Transverse colon (tissue), 4 donors: ENCODE results near the gene GALNT9. TPM values are rescaled to one million over a fixed set of nuclear protein-coding genes. Genes with fewer than 3 reads are reported as not detected.

Experiments
- DNase-seq: peaks from one replicate; pipeline ENCODE4 v3.0.0-alpha.2; 2019
- H3K27ac ChIP-seq, 4 donors: fragments of 200-600 bp; sonication (generic); 2 replicates each; pipeline ENCODE4 v1.5.1; 2016 to 2018; ENCODE audit warnings: inconsistent platforms in 4 of 4
- H3K27me3 ChIP-seq: fragments of 200-600 bp; sonication (generic); 2 replicates; pipeline ENCODE4 v1.5.1; 2017; ENCODE audit warnings: inconsistent platforms
- H3K36me3 ChIP-seq, 4 donors: fragments of 200-600 bp; sonication (generic); 2 replicates each; pipeline ENCODE4 v1.5.1; 2017 to 2019; ENCODE audit warnings: inconsistent platforms in 4 of 4
- H3K4me1 ChIP-seq, 4 donors: fragments of 200-600 bp; sonication (generic); 2 replicates each; pipeline ENCODE4 v1.5.1; 2017 to 2020; ENCODE audit warnings: inconsistent platforms in 4 of 4
- H3K4me3 ChIP-seq, 4 donors: fragments of 200-600 bp; sonication (generic); 1 replicate in 1 of 4; 2 replicates in 3 of 4; pipeline versions ENCODE4 v1.5.1 to v1.6.1; 2017 to 2019; ENCODE audit warnings: inconsistent platforms in 4 of 4
- H3K9me3 ChIP-seq, 2 donors: fragments of 200-600 bp; sonication (generic); 2 replicates each; pipeline ENCODE4 v1.5.1; 2017 to 2019; ENCODE audit warnings: inconsistent platforms in 2 of 2
- EP300 ChIP-seq: sonication (generic); formaldehyde crosslinking; IDR thresholded peaks from one replicate; pipeline ENCODE4 v1.6.1; 2017; ENCODE audit warnings: antibody characterized with exemption, low read depth
- POLR2A ChIP-seq: fragments of 450-650 bp; IDR thresholded peaks from one replicate; pipeline ENCODE4 v1.6.1; 2016; ENCODE audit warnings: antibody characterized with exemption, mild to moderate bottlenecking, moderate library complexity
- POLR2AphosphoS5 ChIP-seq, 3 donors: sonication (generic); formaldehyde crosslinking; IDR thresholded peaks; one replicate each; pipeline ENCODE4 v1.6.1; 2016; ENCODE audit warnings: antibody characterized with exemption in 3 of 3
- whole genome bisulfite sequencing, 2 donors: methylation state at CpG; one replicate each; pipeline ENCODE4 v1.1.5; 2018; ENCODE audit warnings: low coverage in 1 of 2; 5-methylcytosine and 5-hydroxymethylcytosine counted together
- in situ Hi-C, 4 donors: fragments of 200-750 bp; cut with MboI; loops; one replicate each; pipeline versions ENCODE4 v1.15.0 to v1.15.1; 2017; ENCODE audit warnings: low sequenced_read_pairs in 3 of 4, low pct_ligation_motif_present in 1 of 4, low pct_unique_long_range_greater_than_20kb in 1 of 4
- intact Hi-C: fragments of 100-400 bp; cut with DNase I; formaldehyde crosslinking; loops from one replicate; pipeline ENCODE4 v1.15.1; 2023; ENCODE audit warnings: low total_unique reads
- total RNA-seq, 4 donors: library from RNA; depleted of rRNA; stranded (reverse); fragments of >200 nt; gene quantifications; one replicate each; pipeline ENCODE4 v1.1.0, GENCODE V29; 2016
- TF ChIP-seq, protein P1 (sequence below), 5 experiments: fragments of 200-600 bp in 3 of 5; fragments of 450-650 bp in 2 of 5; sonication (generic) in 3 of 5; IDR thresholded peaks; 1 replicate in 2 of 5; 2 replicates in 3 of 5; pipeline ENCODE4 v1.5.1; 2016 to 2017; ENCODE audit warnings: antibody characterized with exemption in 5 of 5, inconsistent platforms in 3 of 5, mild to moderate bottlenecking in 2 of 5, moderate library complexity in 1 of 5

Gene GALNT9
- total RNA-seq, 4 donors from 2014 or later, result 0.82 to 4.5 TPM; not detected in 2

DNA sequence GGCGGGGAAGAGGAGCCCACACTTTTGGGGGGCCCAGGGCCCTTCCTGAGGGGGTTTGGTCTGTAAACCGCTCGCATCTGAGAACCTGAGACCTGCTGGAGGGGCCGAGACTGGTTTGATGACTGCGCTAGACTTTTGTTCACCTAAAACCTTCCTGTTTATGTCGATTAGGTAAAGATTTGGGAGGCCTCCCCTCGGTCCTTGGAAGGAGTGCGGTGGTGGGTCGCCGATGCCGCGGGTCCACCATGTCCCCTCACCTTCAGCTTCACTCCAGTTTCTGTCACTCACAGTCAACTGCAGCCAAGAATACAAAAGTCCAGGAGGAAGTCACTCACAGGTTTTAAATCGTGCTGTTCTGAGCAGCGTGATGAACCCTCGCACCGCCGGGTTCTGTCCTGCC lies 10.5 kb upstream of the GALNT9 start:
- H3K27me3 ChIP-seq, result peaks cover 7% of the 10 kb centered on the region
- no peak for DNase-seq
- 82% methylated on average over 16 of the region's 17 CpGs; no CpG with 5 or more reads in 1 of the 2 donors for WGBS, 2 donors
- H3K4me1 ChIP-seq, result peaks cover 0 to 9% (median 0%) of the 10 kb centered on the region in 4 donors
- no peaks in the 10 kb centered on the region for H3K36me3 ChIP-seq
- intact Hi-C loops, result no loop called here
- TF ChIP-seq, protein P1, sequence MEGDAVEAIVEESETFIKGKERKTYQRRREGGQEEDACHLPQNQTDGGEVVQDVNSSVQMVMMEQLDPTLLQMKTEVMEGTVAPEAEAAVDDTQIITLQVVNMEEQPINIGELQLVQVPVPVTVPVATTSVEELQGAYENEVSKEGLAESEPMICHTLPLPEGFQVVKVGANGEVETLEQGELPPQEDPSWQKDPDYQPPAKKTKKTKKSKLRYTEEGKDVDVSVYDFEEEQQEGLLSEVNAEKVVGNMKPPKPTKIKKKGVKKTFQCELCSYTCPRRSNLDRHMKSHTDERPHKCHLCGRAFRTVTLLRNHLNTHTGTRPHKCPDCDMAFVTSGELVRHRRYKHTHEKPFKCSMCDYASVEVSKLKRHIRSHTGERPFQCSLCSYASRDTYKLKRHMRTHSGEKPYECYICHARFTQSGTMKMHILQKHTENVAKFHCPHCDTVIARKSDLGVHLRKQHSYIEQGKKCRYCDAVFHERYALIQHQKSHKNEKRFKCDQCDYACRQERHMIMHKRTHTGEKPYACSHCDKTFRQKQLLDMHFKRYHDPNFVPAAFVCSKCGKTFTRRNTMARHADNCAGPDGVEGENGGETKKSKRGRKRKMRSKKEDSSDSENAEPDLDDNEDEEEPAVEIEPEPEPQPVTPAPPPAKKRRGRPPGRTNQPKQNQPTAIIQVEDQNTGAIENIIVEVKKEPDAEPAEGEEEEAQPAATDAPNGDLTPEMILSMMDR (IDR thresholded peaks at IDR 0.05), result no peak
- TF ChIP-seq POLR2AphosphoS5 (IDR thresholded peaks at IDR 0.05) (no peak), EP300 (no peak), POLR2A (no peak)
- in situ Hi-C loops, result no loop called here
- no peak overlapping the region for H3K4me3 ChIP-seq
- H3K27ac ChIP-seq, result no peak overlapping the region
- H3K9me3 ChIP-seq, result no peaks in the 10 kb centered on the region

DNA sequence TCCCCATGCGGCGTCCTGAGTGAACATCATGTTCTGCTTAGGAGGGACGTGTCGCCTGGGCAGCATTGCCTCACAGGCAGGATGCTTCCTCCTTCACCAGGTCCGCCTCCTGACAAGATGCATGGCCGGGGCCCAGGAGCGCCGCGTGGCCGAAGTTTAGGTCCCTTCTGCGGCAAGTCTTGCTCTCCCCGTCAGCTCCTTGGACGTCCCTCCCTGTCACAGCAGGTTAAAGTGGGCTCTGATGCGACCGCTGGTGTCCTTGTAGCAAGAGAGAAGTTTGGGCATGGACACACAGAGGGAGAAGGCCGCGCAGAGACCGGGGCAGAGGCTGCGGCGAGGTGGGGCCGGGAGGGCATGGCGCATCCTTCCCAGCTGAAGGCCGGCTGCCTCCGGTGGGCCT lies 9.4 kb upstream of the GALNT9 start:
- no peak overlapping the region for H3K4me3 ChIP-seq
- peaks cover 18% of the 10 kb centered on the region for H3K27me3 ChIP-seq
- H3K4me1 ChIP-seq, result peaks cover 0 to 1% (median 0%) of the 10 kb centered on the region in 4 donors
- intact Hi-C loops (no loop called here), in situ Hi-C loops (no loop called here)
- DNase-seq, result no peak
- H3K36me3 ChIP-seq, result no peaks in the 10 kb centered on the region
- WGBS, 2 donors, result 89 to 90% methylated on average over 7 to 24 of the region's 24 CpGs
- no peaks in the 10 kb centered on the region for H3K9me3 ChIP-seq
- no peak overlapping the region for H3K27ac ChIP-seq
- TF ChIP-seq, protein P1 (IDR thresholded peaks at IDR 0.05), result no peak
- no peak for TF ChIP-seq POLR2AphosphoS5 (IDR thresholded peaks at IDR 0.05)

DNA sequence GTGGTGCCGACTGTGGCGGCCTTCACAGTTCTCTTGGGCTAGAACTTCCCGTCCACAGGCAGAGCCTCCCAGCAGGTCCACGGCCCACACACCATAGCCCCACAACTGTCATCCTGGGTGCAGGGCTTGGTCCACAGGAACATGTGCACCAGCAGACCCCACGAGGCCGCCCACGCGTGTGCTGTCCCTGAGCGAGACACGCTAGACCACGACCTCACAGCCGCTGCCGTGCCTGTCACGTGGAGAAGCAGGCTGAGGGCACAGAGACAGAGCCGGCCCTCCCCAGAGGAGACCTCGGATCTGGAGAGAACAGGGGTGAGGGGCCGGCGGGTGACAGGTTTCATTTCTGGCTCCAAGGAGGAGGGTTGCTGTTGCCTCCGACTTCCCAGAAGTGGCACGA lies 8.9 kb upstream of the GALNT9 start:
- Histone ChIP-seq H3K27me3 (peaks cover 23% of the 10 kb centered on the region), H3K36me3 (no peaks in the 10 kb centered on the region), H3K4me3 (no peak overlapping the region), H3K9me3 (no peaks in the 10 kb centered on the region), H3K4me1 (no peaks in the 10 kb centered on the region), H3K27ac (no peak overlapping the region)
- TF ChIP-seq, protein P1 (IDR thresholded peaks at IDR 0.05), result no peak
- TF ChIP-seq POLR2AphosphoS5 (IDR thresholded peaks at IDR 0.05) (no peak), POLR2A (no peak), EP300 (no peak)
- in situ Hi-C loops (no loop called here), intact Hi-C loops (no loop called here)
- no peak for DNase-seq
- WGBS, 2 donors, result 80 to 89% methylated on average over 1 to 20 of the region's 20 CpGs

DNA sequence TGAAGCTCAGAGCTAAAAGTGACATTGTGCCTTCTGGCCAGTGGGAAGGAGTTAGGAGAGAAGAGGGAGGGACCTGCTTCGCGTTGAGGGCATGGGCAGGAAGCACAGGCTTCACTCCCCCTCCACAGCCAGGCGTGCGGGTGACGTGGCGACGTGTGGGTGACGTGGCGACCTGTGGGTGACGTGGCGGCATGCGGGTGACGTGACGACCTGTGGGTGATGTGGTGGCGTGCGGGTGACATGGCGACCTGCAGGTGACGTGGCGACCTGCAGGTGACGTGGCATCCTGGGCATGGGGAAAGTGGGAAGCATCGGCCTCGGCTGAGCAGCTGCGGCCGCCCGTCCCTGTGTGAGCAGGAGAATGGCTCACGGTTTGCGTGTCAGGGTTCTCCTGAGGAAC lies 8.2 kb upstream of the GALNT9 start:
- Histone ChIP-seq H3K36me3 (no peaks in the 10 kb centered on the region), H3K27me3 (peaks cover 28% of the 10 kb centered on the region), H3K9me3 (no peaks in the 10 kb centered on the region), H3K27ac (no peak overlapping the region), H3K4me1 (no peaks in the 10 kb centered on the region), H3K4me3 (no peak overlapping the region)
- no peak for TF ChIP-seq POLR2AphosphoS5 (IDR thresholded peaks at IDR 0.05)
- no peak for TF ChIP-seq POLR2A
- TF ChIP-seq EP300, result no peak
- TF ChIP-seq, protein P1 (IDR thresholded peaks at IDR 0.05), result no peak
- no peak for DNase-seq
- in situ Hi-C loops, result no loop called here
- intact Hi-C loops, result no loop called here
- WGBS, 2 donors, result 86% methylated on average over 27 of the region's 27 CpGs; no CpG with 5 or more reads in 1 of the 2 donors
